GM23338 (cell line): ENCODE data around the gene KIF3C. TPM values are rescaled to one million over a fixed set of nuclear protein-coding genes. Genes with fewer than 3 reads are reported as not detected.
A peak's percentile ranks its signal among the peaks of the same experiment; 100 is the strongest.

Experiments used
- ATAC-seq: fragments of 200-7000 bp; cut with Tn5 transposase; 3 replicates; pipeline ENCODE4 v1.9.1; 2020
- DNase-seq: peaks from one replicate; pipeline ENCODE4 v3.0.0-alpha.2; 2015; ENCODE audit warnings: low spot score
- H2AFZ ChIP-seq: fragments of 200-600 bp; sonication (generic); 2 replicates; pipeline ENCODE4 v1.8.0; 2016; ENCODE audit warnings: antibody characterized with exemption, mild to moderate bottlenecking, moderate library complexity
- H3F3A ChIP-seq: fragments of 200-600 bp; sonication (generic); replicated peaks from 2 replicates; pipeline ENCODE4 v1.8.0; 2017; ENCODE audit warnings: antibody characterized with exemption, mixed run types, low read depth
- H3K27ac ChIP-seq: fragments of 200-600 bp; sonication (generic); 2 replicates; pipeline ENCODE4 v1.6.1; 2016; ENCODE audit warnings: low read depth
- H3K27me3 ChIP-seq: fragments of 200-600 bp; sonication (generic); 2 replicates; pipeline ENCODE4 v1.8.0; 2016; ENCODE audit warnings: mild to moderate bottlenecking, mixed run types, moderate library complexity; ENCODE audit not compliant: insufficient read depth
- H3K36me3 ChIP-seq: fragments of 200-600 bp; sonication (generic); 2 replicates; pipeline ENCODE4 v1.8.0; 2016; ENCODE audit warnings: mild to moderate bottlenecking; ENCODE audit not compliant: insufficient read depth
- H3K4me1 ChIP-seq: fragments of 200-600 bp; sonication (generic); 2 replicates; pipeline ENCODE4 v1.8.0; 2016; ENCODE audit warnings: mild to moderate bottlenecking, moderate library complexity; ENCODE audit not compliant: insufficient read depth
- H3K4me2 ChIP-seq: fragments of 200-600 bp; sonication (generic); 2 replicates; pipeline ENCODE4 v1.7.1; 2017; ENCODE audit warnings: mixed run types
- H3K4me3 ChIP-seq: fragments of 200-600 bp; sonication (generic); 2 replicates; pipeline ENCODE4 v1.6.1; 2016; ENCODE audit warnings: mixed run types
- H3K79me2 ChIP-seq: fragments of 200-600 bp; sonication (generic); replicated peaks from 2 replicates; pipeline ENCODE4 v1.8.0; 2017; ENCODE audit warnings: mild to moderate bottlenecking; ENCODE audit not compliant: insufficient read depth
- H3K9me2 ChIP-seq: fragments of 200-600 bp; sonication (generic); 2 replicates; pipeline ENCODE4 v1.8.0; 2017; ENCODE audit not compliant: insufficient read depth
- H4K20me1 ChIP-seq: fragments of 200-600 bp; sonication (generic); replicated peaks from 2 replicates; pipeline ENCODE4 v1.8.0; 2017; ENCODE audit warnings: mild to moderate bottlenecking; ENCODE audit not compliant: insufficient read depth
- H3K27ac Mint-ChIP-seq: 2 replicates; pipeline ENCODE4 v1.8.0; 2020; ENCODE audit warnings: inconsistent platforms, mild to moderate bottlenecking, moderate library complexity, mixed read lengths
- H3K27me3 Mint-ChIP-seq: 3 replicates; pipeline ENCODE4 v1.8.0; 2022; ENCODE audit warnings: low read depth, mild to moderate bottlenecking, moderate library complexity, mixed read lengths, inconsistent platforms; ENCODE audit not compliant: insufficient read depth, poor library complexity
- H3K36me3 Mint-ChIP-seq: 3 replicates; pipeline ENCODE4 v1.8.0; 2021; ENCODE audit warnings: low read depth, mild to moderate bottlenecking, inconsistent platforms, moderate library complexity, mixed read lengths
- H3K4me1 Mint-ChIP-seq: 3 replicates; pipeline ENCODE4 v1.8.0; 2020; ENCODE audit warnings: mild to moderate bottlenecking, inconsistent platforms, mixed read lengths
- H3K4me3 Mint-ChIP-seq: 3 replicates; pipeline ENCODE4 v1.8.0; 2021; ENCODE audit warnings: moderate library complexity, mild to moderate bottlenecking, inconsistent platforms, mixed read lengths
- H3K9me3 Mint-ChIP-seq: 3 replicates; pipeline ENCODE4 v1.8.0; 2020; ENCODE audit warnings: moderate library complexity, mild to moderate bottlenecking, inconsistent platforms, mixed read lengths
- CTCF ChIP-seq, 2 experiments: fragments of 200-600 bp in 1 of 2; sonication (generic) in 1 of 2; conservative IDR thresholded peaks; 2 replicates each; pipeline versions ENCODE4 v1.5.1 to v1.6.1; 2016 to 2017; ENCODE audit warnings: antibody characterized with exemption in 2 of 2, low read depth in 2 of 2, mild to moderate bottlenecking in 2 of 2, moderate library complexity in 1 of 2
- ETS1 ChIP-seq: IDR thresholded peaks from 2 replicates; pipeline ENCODE4 v1.6.1; 2016; ENCODE audit warnings: antibody characterized with exemption
- JUNB ChIP-seq: IDR thresholded peaks from one replicate; pipeline ENCODE4 v1.6.1; 2016; ENCODE audit warnings: antibody characterized with exemption; ENCODE audit not compliant: unreplicated experiment
- POLR2AphosphoS5 ChIP-seq: IDR thresholded peaks from 2 replicates; pipeline ENCODE4 v1.6.1; 2016; ENCODE audit warnings: antibody characterized with exemption, low read depth
- REST ChIP-seq: IDR thresholded peaks from one replicate; pipeline ENCODE4 v1.6.1; 2018; ENCODE audit warnings: antibody characterized with exemption; ENCODE audit not compliant: unreplicated experiment
- STAT1 ChIP-seq: IDR thresholded peaks from one replicate; pipeline ENCODE4 v1.6.1; 2016; ENCODE audit warnings: antibody characterized with exemption; ENCODE audit not compliant: unreplicated experiment
- ZNF462 ChIP-seq: fragments of 250-450 bp; sonication (Bioruptor Pico); IDR thresholded peaks from 2 replicates; pipeline ENCODE4 v1.5.0; 2020; ENCODE audit warnings: mild to moderate bottlenecking, moderate library complexity
- polyA plus RNA-seq: library from polyadenylated mRNA; unstranded; fragments of >200 nt; fragmentation: Nextera tagmentation; extraction: Ambion mirVana; gene quantifications from 2 replicates; pipeline ENCODE4 v1.2.1, GENCODE V29; 2016
- total RNA-seq: library from RNA; depleted of rRNA; stranded (reverse); fragments of >200 nt; shearing (Covaris generic); gene quantifications from 2 replicates; pipeline ENCODE4 v1.2.3, GENCODE V29; 2014

Gene KIF3C
- total and polyA plus RNA-seq, 2 experiments from 2014 or later, result 14.9 to 40.0 TPM

- H2AFZ ChIP-seq, result no peak overlapping the region
- no peaks in the 10 kb centered on the region for H3K4me1 ChIP-seq
- Mint-ChIP-seq H3K4me1 (no peaks in the 10 kb centered on the region), H3K27ac (no peak overlapping the region), H3K27me3 (no peaks in the 10 kb centered on the region), H3K9me3 (no peaks in the 10 kb centered on the region), H3K36me3 (peaks cover 15% of the 10 kb centered on the region), H3K4me3 (no peak overlapping the region)
- no peak overlapping the region for H3K4me2 ChIP-seq
- 0 out of 2 replicates have a peak overlapping the region, but pooled peaks have one; percentile 55 for H3K27ac ChIP-seq
- 0 out of 2 replicates have a peak, but pooled peaks cover 5% of the 10 kb centered on the region for H3K36me3 ChIP-seq
- H3K4me3 ChIP-seq, result no peak overlapping the region
- DNase-seq, result no peak
- H3K27me3 ChIP-seq, result no peaks in the 10 kb centered on the region
- no peak for ATAC-seq
- H3K9me2 ChIP-seq, result no peaks in the 10 kb centered on the region
- H3F3A ChIP-seq, result no peaks in the 10 kb centered on the region
- TF ChIP-seq REST (no peak), ETS1 (no peak), JUNB (no peak), ZNF462 (CRISPR knock-in tag) (no peak), POLR2AphosphoS5 (no peak), STAT1 (no peak), CTCF (conservative IDR thresholded peaks at IDR 0.05; ENCODE audit: low read depth in 2 of 2) (0 out of 4 replicates have a peak, but pooled peaks of 1 of the 2 experiments have one; percentile 10)
- H4K20me1 ChIP-seq, result peaks cover 19% of the 10 kb centered on the region
- peaks cover 30% of the 10 kb centered on the region for H3K79me2 ChIP-seq
Measured at GRCh38 chr2:25966531-25967270, 15.6 kb downstream of the KIF3C start.
